GM21576 (cell line): ENCODE measurements around the gene QRICH2.
"Not testable (repeated sequence)": the region's sequence is repeated elsewhere in the genome, so short reads cannot be mapped to it uniquely, and the experiment has no call there.

Experiments used
- ATAC-seq: cut with Tn5 transposase; IDR thresholded peaks from one replicate; pipeline ENCODE4 v1.9.1; 2021; ENCODE audit warnings: mild to moderate bottlenecking, moderate library complexity; ENCODE audit not compliant: unreplicated experiment

QRICH2 gene

DNA sequence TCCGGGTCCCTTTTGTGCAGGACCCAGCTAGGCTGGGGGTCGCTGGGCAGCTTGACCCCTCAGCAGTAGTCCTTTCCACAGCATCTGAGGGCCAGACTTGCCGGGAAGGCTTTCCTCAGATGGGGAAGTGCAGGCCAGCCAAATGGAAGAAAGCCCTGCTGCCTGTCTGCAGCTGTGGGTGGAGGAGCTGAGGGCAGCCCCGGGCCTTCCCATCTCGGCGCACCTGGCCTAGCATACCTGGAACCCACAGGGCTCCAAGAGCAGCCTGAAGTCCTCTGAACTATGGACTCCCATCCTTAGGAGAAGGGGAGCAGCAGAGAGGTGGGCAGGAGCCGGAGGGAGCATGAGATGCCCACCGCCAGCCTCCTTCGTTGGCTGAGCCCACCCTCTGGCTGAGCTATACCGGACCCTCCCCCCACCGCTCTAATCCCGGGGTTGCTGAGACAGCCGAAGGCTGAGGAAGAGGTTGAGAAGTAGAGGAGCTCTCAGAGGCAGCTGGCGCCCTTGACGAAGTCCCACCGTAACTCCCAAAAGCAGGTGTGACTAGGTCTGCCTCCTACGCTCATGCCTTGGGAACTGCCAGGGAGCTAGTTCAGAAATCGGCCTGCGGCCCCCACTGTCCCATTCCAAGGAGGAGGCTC, 29.7 kb downstream of the QRICH2 start:
- no peak for ATAC-seq

DNA sequence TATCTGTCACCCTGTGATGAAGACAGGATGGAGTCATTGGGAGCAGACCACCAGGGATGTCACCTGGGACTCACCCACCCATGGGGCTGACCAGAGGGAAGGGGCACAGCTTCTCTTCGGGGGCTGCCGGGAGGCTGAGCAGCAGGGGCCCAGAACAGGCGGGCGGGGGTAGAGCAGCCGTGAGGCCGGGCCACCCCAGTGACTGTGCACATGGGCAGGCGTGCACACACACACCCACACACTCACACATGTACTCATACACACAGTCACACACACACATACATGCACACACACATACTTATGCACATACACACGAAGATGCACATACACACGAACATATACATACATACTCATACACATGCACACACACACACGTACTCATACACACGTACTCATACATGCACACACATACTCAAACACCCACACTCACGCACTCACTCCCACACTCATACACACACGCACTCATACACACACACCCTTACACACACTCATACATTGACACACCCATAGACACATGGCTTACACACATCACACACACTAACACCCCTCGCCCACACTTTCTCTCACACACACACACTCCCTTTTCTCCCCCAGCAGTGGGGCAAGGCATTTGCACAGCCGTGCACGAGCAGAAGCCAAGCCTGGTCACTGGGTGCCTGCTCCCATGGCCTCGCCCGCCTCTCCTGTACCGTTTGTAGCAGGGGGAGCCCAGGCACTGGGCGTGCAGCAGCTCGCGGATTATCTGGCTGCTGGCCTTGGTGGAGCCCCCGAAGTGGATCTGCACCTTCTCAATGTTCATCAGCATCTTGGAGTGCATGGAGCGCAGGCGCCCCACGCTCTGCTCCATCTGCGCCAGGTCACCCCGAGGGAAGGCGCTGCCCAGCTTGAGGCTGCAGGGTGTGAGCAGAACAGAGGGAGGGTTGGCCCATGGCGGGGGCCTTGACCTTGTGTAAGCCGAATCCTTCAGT, 30.5 kb downstream of the QRICH2 start:
- no peak for ATAC-seq

DNA sequence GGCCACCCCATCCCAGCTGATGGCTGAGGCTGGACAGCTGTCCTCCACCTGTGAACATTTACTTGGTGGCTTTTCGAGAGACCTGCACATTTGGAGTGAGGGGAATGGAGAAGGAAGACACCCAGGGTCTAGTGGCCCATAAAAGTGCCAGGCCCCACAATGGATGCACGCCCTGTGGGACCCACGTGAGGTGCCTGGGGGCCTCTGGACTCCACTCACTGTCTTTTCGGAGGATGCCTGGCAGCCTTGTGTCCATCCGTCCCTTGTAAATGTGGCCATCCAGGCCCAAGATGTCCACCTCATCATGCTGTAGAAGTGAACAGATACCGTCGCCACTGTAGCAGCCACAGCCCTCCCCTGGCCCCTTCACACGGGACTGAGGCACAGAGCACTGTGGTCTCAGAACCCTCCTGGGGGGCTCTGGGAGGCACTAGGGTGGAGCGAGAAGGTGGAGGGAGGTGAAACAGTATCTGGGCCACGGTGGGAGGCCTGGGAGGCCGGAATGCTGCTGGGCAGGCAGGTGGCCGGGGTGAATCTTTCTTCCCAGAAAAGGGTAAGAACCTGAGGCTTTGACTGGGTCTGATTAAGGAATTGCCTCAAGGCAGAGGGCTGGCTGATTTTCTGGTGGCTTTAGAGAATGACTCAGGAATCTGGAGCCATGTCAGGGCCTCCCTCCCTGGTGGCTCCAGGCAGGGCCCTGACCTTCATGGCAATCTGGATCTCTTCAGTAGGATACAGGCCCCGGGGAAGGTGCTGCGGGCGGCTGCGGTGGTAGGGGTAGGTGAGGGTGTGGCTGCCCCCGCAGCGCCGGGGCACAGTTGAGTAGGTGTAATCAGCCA, 31.4 kb downstream of the QRICH2 start:
- ATAC-seq: no peak

DNA sequence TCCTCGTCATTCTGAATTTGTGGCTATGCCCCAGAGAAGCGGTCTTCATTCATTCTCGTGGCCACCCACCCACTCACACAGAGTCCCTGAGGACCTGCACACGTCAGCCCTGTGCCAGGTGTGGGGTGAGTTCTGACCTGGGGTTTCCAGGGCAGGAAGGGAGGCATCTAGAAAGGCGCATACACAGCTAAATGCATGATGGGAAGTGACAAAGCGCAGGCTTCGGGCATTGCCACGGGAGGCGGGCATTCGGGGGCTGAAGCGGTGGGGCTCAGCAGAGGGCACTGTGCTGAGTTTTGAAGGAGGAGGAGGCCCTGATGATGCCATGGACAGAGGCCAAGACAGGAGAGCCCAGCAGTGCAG, 32.0 kb downstream of the QRICH2 start:
- no peak for ATAC-seq

DNA sequence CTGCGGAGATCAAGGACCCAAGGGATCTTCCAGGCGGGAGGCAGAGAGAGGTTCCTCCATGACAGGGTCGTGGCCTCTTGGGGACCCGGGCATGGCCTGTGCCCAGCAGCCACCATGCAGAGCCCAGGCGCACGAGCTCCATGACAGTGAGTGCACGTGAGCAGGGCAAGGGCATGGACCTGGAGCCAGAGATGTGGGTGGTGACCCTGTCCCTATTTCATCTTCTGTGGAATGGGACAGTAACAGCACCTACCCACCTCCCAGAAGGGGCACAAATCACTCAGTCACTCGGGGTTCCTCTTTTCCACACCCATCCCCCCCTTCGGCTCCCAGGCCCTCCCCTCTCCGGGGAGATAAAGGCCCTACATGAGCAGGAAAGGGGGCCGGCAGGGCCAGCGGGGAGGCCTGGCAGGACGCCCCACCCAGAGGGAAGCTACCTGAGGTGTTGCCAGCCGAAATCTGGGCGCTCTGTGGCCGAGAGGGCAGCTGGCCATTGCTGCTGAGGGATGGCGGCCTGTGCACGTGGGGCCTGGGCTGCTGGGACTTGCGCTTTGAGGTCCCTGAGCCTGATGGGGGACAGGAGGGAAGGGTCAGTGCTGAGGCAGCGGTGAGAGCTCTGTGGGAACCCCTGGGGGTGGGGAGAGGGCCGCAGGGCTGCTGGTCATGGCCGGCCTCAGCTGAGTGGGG, 32.6 kb downstream of the QRICH2 start:
- no peak for ATAC-seq

DNA sequence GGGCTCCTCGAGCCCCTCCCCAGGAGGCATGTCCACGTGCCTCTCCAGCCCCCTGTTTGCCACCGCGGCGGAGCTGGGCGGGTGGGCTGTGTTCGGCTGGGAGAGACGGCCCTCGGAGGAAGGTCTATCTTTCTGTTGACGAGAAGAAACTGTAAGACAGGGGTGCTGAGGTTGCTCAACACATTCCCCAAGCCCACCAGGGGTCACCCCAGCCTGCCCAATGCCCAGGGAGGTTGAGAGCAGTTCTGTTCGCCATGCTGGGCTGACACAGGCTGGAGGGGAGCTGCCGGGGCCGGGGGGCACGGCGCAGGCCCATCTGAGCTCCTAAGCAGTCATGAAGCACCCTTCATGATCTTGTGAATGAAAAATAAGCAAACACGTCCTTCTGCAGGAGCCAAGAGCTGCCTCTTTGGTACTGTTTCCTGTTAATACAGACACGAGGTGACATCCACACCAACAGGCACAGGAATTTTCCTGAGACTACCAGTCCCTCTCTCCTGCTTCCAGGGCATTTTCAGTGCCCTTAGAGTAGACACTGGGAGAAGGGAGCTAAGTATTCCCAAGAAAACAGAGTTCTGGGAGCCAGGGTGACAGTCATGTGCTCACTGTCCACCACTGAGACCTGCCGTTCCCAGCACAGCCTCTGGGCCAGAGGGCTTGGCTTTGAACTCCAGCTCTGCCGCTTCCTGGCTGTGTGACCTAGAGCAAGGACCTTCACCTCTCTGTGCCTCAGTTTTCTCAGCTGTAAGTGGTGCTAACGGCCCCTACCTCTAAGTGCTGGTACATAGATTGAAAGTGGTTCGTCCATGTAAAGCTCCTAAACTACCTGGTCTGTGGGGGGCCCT, 33.7 kb downstream of the QRICH2 start:
- no peak for ATAC-seq

DNA sequence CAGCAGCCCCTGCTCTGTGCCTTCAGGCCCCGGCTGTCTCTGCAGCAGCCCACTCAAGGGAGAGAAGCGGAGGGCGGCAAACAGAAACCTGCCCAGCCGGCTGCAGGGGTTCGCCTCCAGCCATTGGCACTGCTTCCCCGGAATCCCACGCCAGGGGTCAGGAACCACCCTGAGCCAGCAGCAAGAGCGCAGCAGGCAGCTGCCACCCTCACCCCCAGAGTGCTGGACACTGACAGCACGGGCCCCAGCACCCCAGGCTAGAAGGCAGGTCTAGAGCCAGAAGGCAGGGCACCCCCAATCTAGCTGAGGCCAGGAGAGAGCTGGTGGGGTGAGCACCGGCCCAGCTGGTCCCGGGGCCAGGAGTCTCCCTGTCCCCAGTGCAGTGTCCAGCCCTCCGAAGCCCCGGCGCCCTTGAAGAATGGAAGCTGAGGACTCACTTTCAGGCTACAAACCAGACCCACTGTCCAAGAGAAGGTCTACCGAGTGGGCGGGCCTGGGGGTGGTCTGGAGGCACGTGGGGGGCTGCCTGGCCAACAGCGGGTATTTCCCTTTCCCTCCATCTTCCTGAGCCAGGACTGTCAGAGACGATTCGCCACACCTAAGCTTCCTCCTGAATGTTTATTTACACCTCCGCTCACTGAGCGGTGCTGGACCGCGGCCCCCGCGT, 34.5 kb downstream of the QRICH2 start:
- no peak for ATAC-seq

DNA sequence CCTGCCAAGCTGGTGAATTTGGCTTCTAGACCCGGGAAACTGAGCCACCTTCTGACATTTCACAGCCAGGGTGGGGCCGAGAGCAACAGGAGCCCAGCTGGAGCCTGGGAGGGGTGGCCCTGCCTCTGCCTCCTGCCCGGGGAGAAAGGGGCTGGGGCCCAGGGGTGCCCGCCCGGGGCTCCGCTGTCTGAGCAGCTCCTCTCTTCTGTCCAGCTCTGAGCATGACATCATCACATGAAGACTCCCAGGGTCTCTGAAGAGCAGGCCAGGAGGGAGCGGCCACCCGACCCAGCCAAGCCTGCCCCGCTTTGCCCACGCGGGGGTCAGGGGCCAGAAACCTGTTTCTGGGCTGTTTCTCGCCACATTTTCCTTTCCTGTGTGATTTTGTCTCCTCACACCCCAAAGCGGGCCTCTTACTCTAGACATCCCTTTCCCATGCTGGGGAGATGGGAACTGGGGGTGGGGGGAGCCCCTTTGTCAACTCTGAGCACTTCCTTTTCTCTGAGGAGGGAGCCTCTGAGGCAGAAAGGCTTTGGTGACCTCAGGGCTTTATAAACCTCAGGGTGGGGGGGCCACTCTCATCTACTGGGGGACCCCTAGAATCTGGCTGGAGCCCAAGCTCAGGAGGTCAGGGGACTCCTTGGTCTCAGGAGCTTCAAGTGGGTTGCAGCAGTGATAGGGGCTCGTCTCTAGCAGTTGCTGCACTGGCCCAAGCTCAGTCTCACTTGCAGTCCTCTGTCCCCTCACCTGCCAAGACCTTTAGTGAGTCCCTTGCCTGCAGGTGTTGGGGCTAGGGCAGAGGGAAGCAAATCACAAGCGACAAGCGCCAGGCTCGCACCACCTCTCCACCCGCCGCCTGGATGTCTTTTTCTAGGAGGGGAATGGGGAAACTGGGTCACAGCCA, 35.3 kb downstream of the QRICH2 start:
- ATAC-seq: peak; percentile 3

DNA sequence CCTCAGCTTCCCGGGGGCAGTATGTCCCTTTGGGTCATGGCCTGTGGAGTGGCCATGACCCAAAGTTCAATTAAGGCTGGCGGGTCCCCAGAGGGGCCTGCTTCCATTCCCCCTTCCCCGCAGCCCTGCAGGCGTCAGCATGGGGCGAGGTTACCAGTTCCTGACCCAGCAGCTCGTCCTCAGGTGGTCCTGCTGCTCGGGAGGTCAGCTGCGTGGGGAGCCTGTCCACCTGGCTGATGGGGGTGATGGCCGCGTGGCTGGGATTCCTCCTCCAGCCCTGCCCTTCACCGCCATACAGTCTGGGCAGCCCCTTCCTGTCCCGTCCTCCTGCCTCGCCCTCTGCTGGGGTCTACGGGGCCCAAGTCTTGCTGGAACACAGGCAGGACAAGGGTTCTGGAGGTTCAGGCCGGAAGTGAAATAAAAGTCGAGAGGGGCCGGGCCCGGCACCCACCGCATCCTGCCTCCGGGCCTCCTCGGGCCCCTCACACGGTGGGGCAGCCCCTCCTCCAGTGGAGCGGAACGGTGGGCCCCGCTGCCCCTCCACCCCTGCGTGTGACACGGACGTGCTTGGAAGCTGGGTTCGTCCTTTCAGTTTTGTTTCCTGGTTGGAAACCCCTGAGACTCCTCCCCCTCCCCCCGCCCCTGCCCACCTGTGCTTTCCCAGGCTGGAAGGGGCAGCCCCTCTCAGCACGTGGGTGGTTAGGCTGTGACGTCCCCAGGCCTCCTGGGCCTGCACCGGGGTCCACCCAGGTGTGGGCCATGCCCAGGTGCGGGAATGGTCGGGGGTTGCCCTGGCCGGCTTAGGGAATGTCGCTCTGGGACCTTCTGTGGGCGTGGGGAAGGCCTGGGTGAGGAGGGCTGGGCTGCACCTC, 36.2 kb downstream of the QRICH2 start:
- ATAC-seq: peak; percentile 40

DNA sequence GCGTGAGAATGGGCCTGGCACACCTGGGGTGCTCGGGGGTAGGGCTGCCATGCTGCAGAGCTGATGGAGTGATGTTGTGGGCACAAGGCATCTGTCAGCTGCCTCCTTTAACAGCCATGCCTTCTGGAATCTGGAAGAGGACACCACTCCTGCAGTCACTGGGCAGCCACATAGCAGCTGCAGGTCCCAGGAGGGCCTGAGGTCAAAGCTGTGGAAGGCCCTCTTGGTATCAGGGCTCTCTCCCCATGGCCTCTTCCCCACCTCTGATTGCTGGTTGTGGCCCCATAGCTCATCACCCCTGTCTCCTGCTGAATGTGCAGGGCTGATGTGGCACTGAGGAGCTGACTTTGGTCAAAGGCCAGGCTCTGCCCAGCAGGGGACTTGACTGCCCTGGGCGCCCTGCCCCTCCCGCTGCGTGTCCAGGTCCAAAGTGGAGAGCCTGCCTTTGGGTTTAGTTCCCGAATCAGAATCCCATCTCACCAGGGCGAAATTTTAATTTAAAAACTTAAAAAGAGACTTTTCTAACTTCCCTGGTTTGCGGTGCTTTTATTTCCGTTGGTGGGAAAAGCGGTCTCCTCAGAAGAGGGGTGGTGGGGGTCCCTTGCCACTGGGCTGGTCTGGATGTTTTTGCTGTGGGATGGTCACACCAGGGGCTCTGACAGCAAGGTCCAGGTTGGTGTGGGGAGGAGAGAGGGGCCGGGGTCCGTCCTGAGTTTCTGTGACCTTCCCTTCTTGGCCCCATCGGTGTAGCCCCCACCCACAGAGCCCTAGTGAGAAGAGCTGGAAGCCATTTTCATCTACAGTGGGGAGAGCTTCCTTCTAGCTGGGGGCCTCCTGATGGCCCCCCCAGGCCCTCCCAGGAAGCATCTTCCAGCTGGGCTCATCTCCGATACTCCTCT, 37.1 kb downstream of the QRICH2 start:
- ATAC-seq: peak; percentile 0

DNA sequence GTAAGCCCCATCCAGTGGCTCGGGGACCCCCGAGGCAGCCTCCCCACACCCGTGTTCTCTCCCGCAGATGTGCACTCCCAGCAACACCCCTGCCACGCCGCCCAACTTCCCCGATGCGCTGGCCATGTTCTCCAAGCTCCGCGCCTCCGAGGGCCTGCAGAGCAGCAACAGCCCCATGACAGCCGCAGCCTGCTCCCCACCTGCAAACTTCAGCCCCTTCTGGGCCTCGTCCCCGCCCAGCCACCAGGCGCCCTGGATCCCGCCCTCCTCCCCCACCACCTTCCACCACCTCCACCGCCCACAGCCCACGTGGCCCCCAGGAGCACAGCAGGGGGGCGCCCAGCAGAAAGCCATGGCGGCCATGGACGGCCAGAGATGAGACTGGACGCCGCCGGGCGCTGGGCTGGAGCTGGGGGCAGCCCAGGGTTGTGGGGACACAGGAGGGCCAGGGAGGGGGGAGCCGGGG, 37.9 kb downstream of the QRICH2 start:
- no peak for ATAC-seq

DNA sequence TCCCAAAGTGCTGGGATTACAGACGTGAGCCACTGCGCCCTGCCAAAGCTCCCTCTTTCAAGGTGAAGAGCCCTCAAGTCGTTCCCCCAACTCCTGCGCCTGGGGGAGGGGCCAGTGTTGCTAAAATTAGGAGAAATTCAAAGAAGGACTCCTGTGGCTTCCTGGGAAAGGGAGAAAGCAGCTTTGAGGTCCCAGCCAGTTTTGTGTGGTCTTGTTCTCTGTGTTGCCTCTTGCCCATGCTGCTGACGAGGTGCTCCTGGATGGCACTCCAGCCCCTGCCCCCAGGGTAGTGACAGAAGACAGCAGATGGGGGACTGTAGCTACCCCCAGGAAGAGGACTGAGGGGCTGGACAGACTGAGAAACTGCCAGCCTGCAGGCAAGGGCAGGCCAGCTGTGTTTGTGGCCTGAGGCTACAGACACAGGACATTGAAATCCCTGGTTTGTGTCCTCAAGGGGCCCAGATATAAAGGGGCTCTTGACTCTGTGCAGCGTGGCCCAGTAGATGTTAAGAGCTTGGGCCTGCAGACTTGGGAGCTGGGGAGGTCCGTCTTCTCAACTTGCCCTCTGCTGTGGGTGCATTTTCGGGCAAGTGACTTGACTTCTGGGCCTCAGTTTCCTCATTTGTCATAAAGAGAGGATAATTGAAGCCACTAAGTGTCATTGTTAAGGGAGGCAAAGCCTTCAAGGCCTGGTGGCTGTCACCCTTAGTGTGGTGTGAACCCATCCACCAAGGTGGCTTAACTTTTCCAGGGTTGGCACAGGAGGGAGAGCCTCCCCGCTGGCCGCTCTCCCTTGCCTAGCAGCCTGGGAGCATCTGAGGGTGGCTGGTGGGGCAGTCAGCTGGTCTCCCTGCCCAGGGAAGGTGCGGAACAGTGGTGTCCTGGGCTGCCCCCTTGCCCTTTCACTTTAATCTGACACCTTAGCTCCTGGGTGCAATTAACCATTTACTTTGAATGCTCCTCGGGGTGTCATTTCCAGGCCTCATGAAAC, 38.8 kb downstream of the QRICH2 start:
- no peak for ATAC-seq

DNA sequence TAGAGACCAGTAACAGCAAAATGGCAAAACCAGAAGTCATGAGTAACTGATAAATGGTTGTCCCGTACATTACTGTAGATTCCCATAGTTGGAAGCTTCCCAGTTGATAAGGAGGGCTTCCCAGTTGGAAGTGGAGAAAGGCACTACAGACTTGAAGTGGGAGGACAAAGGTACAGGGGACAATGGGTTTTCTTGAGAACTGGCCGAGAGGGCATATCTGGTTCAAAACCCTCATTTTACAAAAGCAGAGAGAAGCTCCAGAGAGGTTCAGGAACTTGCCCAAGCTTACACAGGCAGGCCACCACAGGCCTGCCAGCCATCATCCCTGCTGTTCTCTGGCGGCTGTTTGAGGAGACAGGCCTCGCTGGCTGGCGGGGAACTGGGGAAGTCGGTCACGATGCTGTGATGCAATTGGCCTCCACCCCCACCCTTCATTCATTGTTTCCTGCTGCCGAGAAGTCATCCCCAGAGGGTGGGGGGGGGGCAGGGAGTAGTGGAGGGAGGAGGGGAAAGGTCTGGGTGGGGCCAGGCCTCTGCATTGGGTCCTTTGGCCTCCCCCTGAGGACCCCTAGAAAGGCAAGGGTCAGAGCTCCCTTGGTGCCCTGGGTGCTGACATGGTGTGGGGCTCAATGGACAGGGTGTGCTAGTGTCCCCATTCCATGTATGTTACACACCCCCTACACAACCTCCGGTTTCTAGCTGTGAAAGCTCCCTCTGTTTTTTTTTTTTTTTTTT, 39.9 kb downstream of the QRICH2 start:
- no peak for ATAC-seq

DNA sequence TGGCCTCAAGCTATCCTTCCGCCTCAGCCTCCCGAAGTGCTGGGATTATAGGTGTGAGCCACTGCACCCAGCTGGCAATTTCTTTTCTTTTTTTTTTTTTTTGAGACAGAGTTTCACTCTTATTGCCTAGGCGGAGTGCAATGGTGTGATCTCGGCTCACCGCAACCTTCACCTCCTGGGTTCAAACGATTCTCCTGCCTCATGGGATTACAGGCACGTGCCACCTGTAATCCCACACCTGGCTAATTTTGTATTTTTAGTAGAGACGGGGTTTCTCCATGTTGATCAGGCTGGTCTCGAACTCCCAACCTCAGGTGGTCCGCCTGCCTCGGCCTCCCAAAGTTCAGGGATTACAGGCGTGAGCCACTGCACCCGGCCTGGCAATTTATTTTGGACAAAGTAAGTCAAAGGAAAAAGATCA, 40.5 kb downstream of the QRICH2 start:
- not testable (repeated sequence) for ATAC-seq
